Small intestine (tissue), 7 donors: ENCODE data around the gene LPIN3. TPM values are rescaled to one million over a fixed set of nuclear protein-coding genes. Genes with fewer than 3 reads are reported as not detected.
A peak's percentile ranks its signal among the peaks of the same experiment; 100 is the strongest.
"Not testable (repeated sequence)": the region's sequence is repeated elsewhere in the genome, so short reads cannot be mapped to it uniquely, and the experiment has no call there.

Source experiments
- DNase-seq, 2 donors: peaks; one replicate each; pipeline versions ENCODE4 v3.0.0 to v3.0.0-alpha.2; 2013
- FAIRE-seq: peaks from 2 replicates; lab custom pipeline; 2012; peaks lifted over from hg19 to GRCh38; lab: Jason Lieb, UNC
- H3K27ac ChIP-seq, 3 donors: one replicate each; pipeline ENCODE4 v1.5.1; 2013; ENCODE audit warnings: low read length in 2 of 3, mild to moderate bottlenecking in 2 of 3, control low read depth in 1 of 3, inconsistent platforms in 1 of 3, low read depth in 1 of 3, moderate library complexity in 1 of 3
- H3K27me3 ChIP-seq, 3 donors: one replicate each; pipeline ENCODE4 v1.6.1; 2013; ENCODE audit warnings: low read length in 3 of 3, inconsistent platforms in 1 of 3; ENCODE audit not compliant: control insufficient read depth in 3 of 3, insufficient read depth in 3 of 3
- H3K36me3 ChIP-seq, 3 donors: one replicate each; pipeline ENCODE4 v1.6.1; 2013; ENCODE audit warnings: low read length in 3 of 3, inconsistent platforms in 1 of 3, low read depth in 1 of 3, mild to moderate bottlenecking in 1 of 3, moderate library complexity in 1 of 3; ENCODE audit not compliant: control insufficient read depth in 3 of 3, insufficient read depth in 2 of 3
- H3K4me1 ChIP-seq, 3 donors: one replicate each; pipeline ENCODE4 v1.6.1; 2013; ENCODE audit warnings: low read length in 2 of 3, inconsistent platforms in 1 of 3, low read depth in 1 of 3, mild to moderate bottlenecking in 1 of 3, moderate library complexity in 1 of 3; ENCODE audit not compliant: control insufficient read depth in 3 of 3, insufficient read depth in 2 of 3
- H3K4me3 ChIP-seq, 3 donors: one replicate each; pipeline ENCODE4 v1.5.1; 2013; ENCODE audit warnings: low read length in 3 of 3, control low read depth in 1 of 3, inconsistent platforms in 1 of 3, low read depth in 1 of 3, mild to moderate bottlenecking in 1 of 3, moderate library complexity in 1 of 3
- H3K9me3 ChIP-seq, 2 donors: one replicate each; pipeline ENCODE4 v1.6.1; 2013; ENCODE audit warnings: low read depth in 1 of 2, low read length in 1 of 2; ENCODE audit not compliant: control insufficient read depth in 2 of 2, insufficient read depth in 1 of 2
- WGBS, 3 donors: extraction: QIAGEN DNeasy Blood & Tissue Kit; methylation state at CpG; one replicate each; pipeline ENCODE4 v1.1.7; 2013; 5-methylcytosine and 5-hydroxymethylcytosine counted together
- polyA plus RNA-seq, 4 donors: library from polyadenylated mRNA; stranded (reverse) in 3 of 4; unstranded in 1 of 4; fragments of 200-250 nt in 3 of 4; fragments of 120-200 nt in 1 of 4; gene quantifications; one replicate each; pipeline versions ENCODE4 v1.2.1 to v1.2.3, GENCODE V29; 2013
- donor health status: healthy with polysubstance abuse.
- donor health status: control.
- donor health status: control.
- donor health status: Bipolar disorder and iron deficiency.
- donor health status: healthy.

LPIN3 gene
- polyA plus RNA-seq, 4 donors, result 39.9 to 130 (median 57.2) TPM

DNA sequence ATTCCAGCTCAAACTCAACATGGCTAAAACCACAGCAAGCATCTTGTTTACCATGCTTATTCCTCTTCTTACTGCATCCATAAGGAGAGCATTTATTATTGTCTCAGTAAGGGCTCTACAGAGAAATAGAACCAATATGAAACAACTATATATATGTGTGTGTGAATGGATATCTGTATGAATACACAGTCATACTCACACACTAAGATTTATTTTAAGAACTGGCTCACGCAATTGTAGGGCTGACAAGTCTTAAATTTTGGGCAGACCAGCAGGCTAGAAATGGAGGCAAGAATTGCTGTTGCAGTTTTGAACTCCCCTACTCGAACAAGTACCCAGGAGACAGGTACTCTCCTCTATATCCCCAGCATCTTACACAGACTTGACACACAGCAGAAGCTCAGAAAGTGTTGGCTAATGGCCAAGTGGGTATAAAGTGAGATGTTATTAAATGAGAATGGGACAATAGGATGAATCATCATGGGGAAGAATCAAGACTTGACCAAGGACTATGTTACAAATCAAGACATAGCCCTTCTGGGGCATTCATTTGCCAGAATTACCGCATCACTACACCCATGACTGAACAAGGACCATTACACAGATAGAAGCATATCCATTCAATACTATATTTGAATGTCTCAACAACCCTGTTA lies 36.1 kb upstream of the LPIN3 start:
- peaks cover 0 to 3% of the 10 kb centered on the region in 2 donors for H3K9me3 ChIP-seq
- H3K27ac ChIP-seq, result no peak overlapping the region
- FAIRE-seq (no peak), DNase-seq (no peak)
- no peak overlapping the region for H3K4me3 ChIP-seq
- H3K36me3 ChIP-seq, result no peaks in the 10 kb centered on the region
- peaks cover 0 to 30% (median under 1%) of the 10 kb centered on the region in 3 donors for H3K4me1 ChIP-seq
- no peaks in the 10 kb centered on the region for H3K27me3 ChIP-seq
- WGBS, 3 donors, result 91 to 96% (median 95%) methylated on average over 3 of the region's 3 CpGs

DNA sequence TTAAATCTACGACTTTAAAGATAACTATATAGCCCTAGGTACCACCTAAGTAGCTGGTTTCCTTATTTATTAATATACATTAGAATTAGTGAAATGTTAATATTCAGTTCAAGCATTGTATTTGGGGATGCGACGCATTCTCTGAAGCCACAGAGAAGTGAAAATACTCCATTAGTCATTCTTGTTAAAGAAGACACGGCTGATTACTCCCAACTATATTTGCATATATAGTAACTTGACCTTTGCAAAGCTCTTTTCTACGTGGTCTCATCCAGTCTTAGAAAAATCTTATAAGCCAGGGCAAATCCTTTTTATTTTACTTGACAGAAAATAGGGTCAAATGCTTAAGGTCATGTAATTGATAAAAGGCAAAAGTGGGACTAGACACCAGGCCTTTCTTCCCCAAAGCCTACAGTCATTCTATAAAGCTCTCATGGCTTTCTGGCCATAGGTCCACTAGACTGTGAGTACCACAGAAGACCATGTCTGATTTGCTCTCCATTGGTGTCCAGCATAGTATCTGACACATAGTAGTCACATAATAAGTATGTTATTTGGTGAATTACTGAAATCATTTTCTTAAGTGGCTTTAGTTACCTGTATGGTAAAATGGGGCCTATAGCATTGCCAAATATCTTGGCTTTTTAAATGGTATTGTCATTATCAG lies 34.4 kb upstream of the LPIN3 start:
- peaks cover 0 to 24% (median 3%) of the 10 kb centered on the region in 3 donors for H3K4me1 ChIP-seq
- FAIRE-seq (no peak), DNase-seq (no peak)
- no peaks in the 10 kb centered on the region for H3K36me3 ChIP-seq
- no peaks in the 10 kb centered on the region for H3K27me3 ChIP-seq
- H3K9me3 ChIP-seq, result peaks cover 0 to 3% of the 10 kb centered on the region in 2 donors
- H3K27ac ChIP-seq, result no peak overlapping the region
- WGBS, 3 donors, result 85 to 90% (median 88%) methylated on average over 5 of the region's 5 CpGs
- no peak overlapping the region for H3K4me3 ChIP-seq

DNA sequence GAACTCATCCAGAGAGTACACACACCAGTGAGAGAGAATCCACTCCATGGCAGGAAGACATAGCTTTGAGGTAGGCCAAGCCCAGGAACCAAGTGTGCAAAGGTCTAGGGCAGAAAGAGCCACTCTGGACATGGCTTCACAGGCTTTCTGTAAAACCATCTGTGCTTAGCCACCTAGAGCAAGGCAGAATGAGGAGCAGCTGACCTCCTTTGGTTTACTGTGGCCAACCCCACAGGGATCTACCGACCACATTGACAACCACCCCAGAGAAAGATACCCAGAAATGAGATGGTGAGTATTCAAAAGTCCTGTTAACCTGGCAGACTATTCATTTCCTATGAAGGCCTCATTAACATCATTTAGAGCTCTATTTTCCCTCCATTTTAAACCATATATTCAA lies 33.6 kb upstream of the LPIN3 start:
- H3K4me1 ChIP-seq, result peaks cover 0 to 21% (median 3%) of the 10 kb centered on the region in 3 donors
- no peak for FAIRE-seq

DNA sequence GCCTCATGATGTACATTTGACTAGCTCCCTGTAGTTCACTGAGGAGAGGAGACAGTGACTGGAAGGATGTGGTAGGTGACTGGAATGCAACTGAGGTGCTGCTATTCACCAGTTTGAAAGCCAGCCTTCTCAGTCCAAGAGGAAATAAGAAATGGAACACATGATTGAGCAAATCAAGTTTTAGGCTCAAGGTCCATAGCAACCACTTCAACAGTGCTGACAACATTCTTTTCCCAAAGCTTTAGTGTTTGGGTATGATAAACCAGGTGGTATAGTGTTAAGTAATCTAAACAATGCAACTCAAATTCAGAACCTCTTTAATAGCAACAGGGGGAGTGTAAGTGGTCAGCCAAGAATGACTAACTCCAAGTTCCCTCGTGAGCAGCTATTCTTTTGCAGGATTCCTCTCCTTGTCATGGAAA lies 32.3 kb upstream of the LPIN3 start:
- no peak for FAIRE-seq
- Histone ChIP-seq H3K27me3 (no peaks in the 10 kb centered on the region), H3K9me3 (peaks cover 0 to 3% of the 10 kb centered on the region in 2 donors), H3K27ac (peak overlapping the region in 2 of 3 donors; percentile 62 to 78), H3K36me3 (peaks cover 0 to 2% (median 0%) of the 10 kb centered on the region in 3 donors), H3K4me1 (peaks cover 0 to 21% (median 3%) of the 10 kb centered on the region in 3 donors), H3K4me3 (no peak overlapping the region)
- 13 to 25% (median 17%) methylated on average over 1 of the region's 1 CpG for WGBS, 3 donors
- DNase-seq, result peak; percentile 74 to 75

More for the DNA sequence above, 33.6 kb upstream of the LPIN3 start:
- DNase-seq, result no peak
- Histone ChIP-seq H3K27ac (no peak overlapping the region), H3K4me3 (no peak overlapping the region), H3K27me3 (no peaks in the 10 kb centered on the region), H3K36me3 (no peaks in the 10 kb centered on the region), H3K9me3 (peaks cover 0 to 3% of the 10 kb centered on the region in 2 donors)
- WGBS, 3 donors, result 75 to 96% (median 88%) methylated on average over 1 of the region's 1 CpG

DNA sequence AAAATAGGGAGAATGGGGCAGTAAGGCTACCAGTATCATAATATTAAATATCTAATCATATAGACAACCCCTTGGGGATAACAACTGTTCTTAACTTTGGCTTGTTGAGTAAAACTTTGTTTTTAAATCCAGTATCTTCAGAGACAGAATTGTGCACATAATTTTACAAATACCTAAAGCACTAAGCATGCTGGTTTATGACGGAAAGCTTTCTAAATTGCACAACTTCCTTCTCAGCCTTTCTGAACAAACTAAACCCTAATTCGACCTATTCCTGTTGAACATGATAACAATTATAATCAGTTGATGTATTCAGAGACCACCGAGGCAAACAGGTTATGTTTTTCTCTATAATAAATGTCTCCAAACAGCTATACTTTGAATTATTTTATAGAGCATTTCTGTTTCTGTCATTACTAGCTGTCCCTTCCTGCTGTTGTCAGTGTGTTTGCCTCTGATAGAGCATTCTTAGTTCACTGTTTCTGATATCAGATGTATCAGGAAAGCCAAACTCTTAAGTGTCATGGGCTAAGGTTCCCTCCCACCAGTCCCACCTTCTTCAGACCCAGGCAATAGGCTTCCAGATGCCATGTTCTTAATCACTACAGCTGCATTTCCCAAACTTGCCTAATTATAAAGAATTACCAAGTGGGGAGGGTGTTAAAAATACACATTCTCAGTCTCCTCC lies 31.8 kb upstream of the LPIN3 start:
- peak; percentile 12 to 59 for DNase-seq
- no peaks in the 10 kb centered on the region for H3K27me3 ChIP-seq
- H3K36me3 ChIP-seq, result peaks cover 0 to 2% (median 0%) of the 10 kb centered on the region in 3 donors
- WGBS, 3 donors, result 31 to 40% (median 33%) methylated on average over 3 of the region's 3 CpGs
- H3K27ac ChIP-seq, result peak overlapping the region in 2 of 3 donors; percentile 61 to 78
- H3K4me1 ChIP-seq, result peaks cover 0 to 21% (median 3%) of the 10 kb centered on the region in 3 donors
- peaks cover 0 to 3% of the 10 kb centered on the region in 2 donors for H3K9me3 ChIP-seq
- no peak overlapping the region for H3K4me3 ChIP-seq
- FAIRE-seq, result no peak

DNA sequence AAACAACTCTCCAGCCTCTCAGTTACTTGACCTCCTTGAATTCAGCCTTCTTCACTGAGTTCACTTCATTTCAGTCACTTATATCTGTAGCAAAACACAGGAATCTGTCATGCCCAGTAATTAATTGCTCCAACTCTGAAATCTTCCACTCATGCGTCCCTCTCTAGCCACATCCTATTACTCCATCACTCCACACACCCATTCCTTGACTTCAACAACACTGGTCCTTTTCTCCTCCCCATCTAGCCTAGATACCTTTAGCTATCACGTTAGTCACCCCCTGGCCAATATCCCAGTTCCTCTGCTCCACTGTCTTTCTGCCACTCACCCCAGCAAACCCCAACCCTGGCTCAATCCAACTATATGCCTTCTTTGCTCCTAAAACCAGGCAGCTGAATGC lies 30.8 kb upstream of the LPIN3 start:
- Histone ChIP-seq H3K27me3 (peaks cover 0 to under 1% (median 0%) of the 10 kb centered on the region in 3 donors), H3K36me3 (peaks cover 0 to 2% (median 0%) of the 10 kb centered on the region in 3 donors), H3K4me1 (peaks cover 0 to 21% (median 3%) of the 10 kb centered on the region in 3 donors), H3K9me3 (peaks cover 0 to 3% of the 10 kb centered on the region in 2 donors), H3K27ac (no peak overlapping the region), H3K4me3 (no peak overlapping the region)
- FAIRE-seq (no peak), DNase-seq (no peak)
- WGBS, 3 donors, result 77 to 82% (median 81%) methylated on average over 2 of the region's 2 CpGs

DNA sequence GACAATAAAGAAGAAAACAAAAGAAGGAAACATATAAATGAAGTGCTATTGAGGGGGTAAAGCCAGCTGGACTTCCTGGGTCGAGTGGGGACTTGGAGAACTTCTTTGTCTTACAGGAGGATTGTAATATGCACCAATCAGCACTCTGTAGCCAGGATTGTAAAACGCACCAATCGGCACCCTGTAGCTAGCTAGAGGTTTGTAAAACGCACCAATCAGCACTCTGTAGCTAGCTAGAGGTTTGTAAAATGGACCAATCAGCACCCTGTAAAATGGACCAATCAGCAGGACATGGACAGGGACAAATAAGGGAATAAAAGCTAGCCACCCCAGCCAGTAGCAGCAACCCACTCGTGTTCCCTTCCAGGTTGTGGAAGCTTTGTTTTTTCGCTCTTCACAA lies 28.6 kb upstream of the LPIN3 start:
- H3K4me1 ChIP-seq, result peaks cover 3 to 28% (median 3%) of the 10 kb centered on the region in 3 donors
- not testable (repeated sequence) for H3K27ac ChIP-seq, H3K27me3 ChIP-seq, FAIRE-seq, DNase-seq, H3K36me3 ChIP-seq, H3K4me3 ChIP-seq, H3K9me3 ChIP-seq
- WGBS, 3 donors, result 87 to 91% (median 91%) methylated on average over 6 of the region's 6 CpGs

DNA sequence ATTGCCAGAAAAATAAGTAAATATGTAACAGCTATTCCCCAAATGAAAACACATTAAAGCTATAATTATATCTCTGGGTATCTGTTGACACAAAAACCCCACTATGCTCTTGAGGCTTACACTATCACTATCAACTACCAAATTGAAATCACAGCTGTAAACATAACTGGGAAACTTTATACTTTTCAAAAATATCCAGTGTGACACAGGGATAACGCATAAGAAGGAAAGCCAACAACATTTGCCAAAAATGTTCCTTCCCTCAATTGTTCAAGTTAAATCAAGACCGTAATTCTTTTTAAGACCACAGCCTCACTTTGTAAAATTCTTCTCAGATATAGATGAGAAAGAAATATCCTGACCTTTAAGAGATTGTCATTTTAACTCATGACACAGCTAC lies 26.2 kb upstream of the LPIN3 start:
- DNase-seq, result no peak
- no peak for FAIRE-seq
- Histone ChIP-seq H3K4me1 (peaks cover 3 to 23% (median 7%) of the 10 kb centered on the region in 3 donors), H3K4me3 (no peak overlapping the region), H3K9me3 (no peaks in the 10 kb centered on the region), H3K27me3 (peaks cover 0 to 2% (median 0%) of the 10 kb centered on the region in 3 donors), H3K27ac (no peak overlapping the region), H3K36me3 (peaks cover 0 to 2% (median 0%) of the 10 kb centered on the region in 3 donors)
- 69 to 95% (median 93%) methylated on average over 2 of the region's 2 CpGs for WGBS, 3 donors
